ENCODE data around the gene TP53. TPM values are rescaled to one million over a fixed set of nuclear protein-coding genes. Genes with fewer than 3 reads are reported as not detected.

The TP53 gene
- total RNA-seq, 1 donor from 2014 or later: 41.7 TPM

DNA sequence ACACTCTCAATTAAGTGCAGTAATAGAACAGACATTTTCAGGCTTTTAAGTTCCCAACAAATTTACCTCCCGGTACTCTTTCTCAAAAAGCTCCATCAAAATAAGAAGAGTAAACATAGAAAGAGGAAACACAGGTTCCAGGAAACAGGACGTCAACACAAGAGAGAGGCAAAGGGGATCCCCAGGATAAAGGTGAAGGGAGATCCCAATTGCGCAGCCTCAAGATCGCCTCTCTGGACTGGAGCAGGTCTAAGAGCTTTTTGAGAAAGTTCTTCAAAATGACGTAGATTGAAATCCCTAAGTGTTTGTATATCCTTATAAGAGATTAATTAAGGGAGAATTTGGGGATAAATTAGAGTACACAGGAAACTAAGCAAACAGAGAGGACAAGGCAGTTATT lies 68.7 kb downstream of the TP53 start:
- no peak for ATAC-seq
- H3K9me3 ChIP-seq: no peaks in the 10 kb centered on the region
- no peaks in the 10 kb centered on the region for H3K36me3 ChIP-seq
- no peak overlapping the region for H3K4me3 ChIP-seq
- H3K27ac ChIP-seq: peak overlapping the region; percentile 30
- TF ChIP-seq, protein P1, sequence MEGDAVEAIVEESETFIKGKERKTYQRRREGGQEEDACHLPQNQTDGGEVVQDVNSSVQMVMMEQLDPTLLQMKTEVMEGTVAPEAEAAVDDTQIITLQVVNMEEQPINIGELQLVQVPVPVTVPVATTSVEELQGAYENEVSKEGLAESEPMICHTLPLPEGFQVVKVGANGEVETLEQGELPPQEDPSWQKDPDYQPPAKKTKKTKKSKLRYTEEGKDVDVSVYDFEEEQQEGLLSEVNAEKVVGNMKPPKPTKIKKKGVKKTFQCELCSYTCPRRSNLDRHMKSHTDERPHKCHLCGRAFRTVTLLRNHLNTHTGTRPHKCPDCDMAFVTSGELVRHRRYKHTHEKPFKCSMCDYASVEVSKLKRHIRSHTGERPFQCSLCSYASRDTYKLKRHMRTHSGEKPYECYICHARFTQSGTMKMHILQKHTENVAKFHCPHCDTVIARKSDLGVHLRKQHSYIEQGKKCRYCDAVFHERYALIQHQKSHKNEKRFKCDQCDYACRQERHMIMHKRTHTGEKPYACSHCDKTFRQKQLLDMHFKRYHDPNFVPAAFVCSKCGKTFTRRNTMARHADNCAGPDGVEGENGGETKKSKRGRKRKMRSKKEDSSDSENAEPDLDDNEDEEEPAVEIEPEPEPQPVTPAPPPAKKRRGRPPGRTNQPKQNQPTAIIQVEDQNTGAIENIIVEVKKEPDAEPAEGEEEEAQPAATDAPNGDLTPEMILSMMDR (IDR thresholded peaks at IDR 0.05): no peak
- peaks cover 4% of the 10 kb centered on the region for H3K4me1 ChIP-seq
- H3K27me3 ChIP-seq: no peaks in the 10 kb centered on the region
- DNase-seq: no peak
- intact Hi-C loops (cut with DNase I): no loop called here

Other genes with a start within 250 kb of the TP53 start
- gene FGF11, start 248.0 kb downstream of the TP53 start, total RNA-seq: 1.1 TPM
- gene CHRNB1, start 242.4 kb downstream of the TP53 start, total RNA-seq: 10.1 TPM
- gene ZBTB4, start 207.9 kb downstream of the TP53 start, total RNA-seq: 84.7 TPM
- gene SLC35G6, start 206.0 kb downstream of the TP53 start, total RNA-seq: not detected
- gene POLR2A, start 203.1 kb downstream of the TP53 start, total RNA-seq: 105 TPM
- gene TNFSF12, start 138.4 kb downstream of the TP53 start, total RNA-seq: 75.7 TPM
- gene TNFSF13, start 128.7 kb downstream of the TP53 start, total RNA-seq: 101 TPM
- 57.6 TPM for gene SENP3, start 125.6 kb downstream of the TP53 start, total RNA-seq
- gene CD68, start 107.9 kb downstream of the TP53 start, total RNA-seq: 398 TPM
- gene MPDU1, start 103.6 kb downstream of the TP53 start, total RNA-seq: 58.2 TPM
- gene SOX15, start 97.4 kb downstream of the TP53 start, total RNA-seq: 0.67 TPM
- 39.3 TPM for gene FXR2, start 72.6 kb downstream of the TP53 start, total RNA-seq
- gene SAT2, start 59.7 kb downstream of the TP53 start, total RNA-seq: 81.7 TPM
- 0.87 TPM for gene SHBG, start 57.4 kb downstream of the TP53 start, total RNA-seq
- 4.8 TPM for gene ATP1B2, start 36.6 kb downstream of the TP53 start, total RNA-seq
- gene WRAP53, start 987 bp upstream of the TP53 start, total RNA-seq: 5.7 TPM
- gene EFNB3, start 17.7 kb upstream of the TP53 start, total RNA-seq: 0.32 TPM
- gene DNAH2, start 30.3 kb upstream of the TP53 start, total RNA-seq: 0.58 TPM
- gene KDM6B, start 146.7 kb upstream of the TP53 start, total RNA-seq: 48.3 TPM
- gene TMEM88, start 167.6 kb upstream of the TP53 start, total RNA-seq: 10.7 TPM
- gene NAA38, start 170.1 kb upstream of the TP53 start, total RNA-seq: 58.7 TPM
- 7.2 TPM for gene CYB5D1, start 170.5 kb upstream of the TP53 start, total RNA-seq
- gene CHD3, start 201.3 kb upstream of the TP53 start, total RNA-seq: 93.0 TPM
- 8.0 TPM for gene RNF227, start 228.8 kb upstream of the TP53 start, total RNA-seq
- gene KCNAB3, start 242.4 kb upstream of the TP53 start, total RNA-seq: 5.9 TPM
- gene TRAPPC1, start 244.5 kb upstream of the TP53 start, total RNA-seq: 135 TPM
- gene CNTROB, start 244.7 kb upstream of the TP53 start, total RNA-seq: 62.7 TPM

All from upper lobe of right lung (tissue), 1 donor.